PC-9 (cell line): ENCODE measurements around the gene PLXNA1. TPM values are rescaled to one million over a fixed set of nuclear protein-coding genes. Genes with fewer than 3 reads are reported as not detected.

Experiments
- BruUV-seq: library from RNA; stranded (reverse); fragments of 400-500 nt; replicated peaks from 2 replicates; lab custom pipeline; 2021; lab: Mats Ljungman, UMichigan
- CTCF ChIA-PET: fragments of 300-600 bp; sonication (Branson Sonifier 250); formaldehyde crosslinking; loops from one replicate; lab custom pipeline; 2022; ENCODE audit warnings: antibody characterized with exemption; lab: Charles Lee
- POLR2A ChIA-PET: fragments of 300-600 bp; sonication (Branson Sonifier 250); formaldehyde crosslinking; loops from one replicate; lab custom pipeline; 2022; ENCODE audit warnings: antibody characterized with exemption; ENCODE audit not compliant: unreplicated experiment; lab: Charles Lee
- DNase-seq, 2 experiments: peaks; one replicate each; pipeline versions ENCODE4 v3.0.0 to v3.0.0-alpha.2; 2015 to 2022; ENCODE audit warnings: mixed read lengths in 1 of 2
- H2AFZ ChIP-seq: fragments of 200-600 bp; sonication (generic); 2 replicates; pipeline ENCODE4 v1.8.1; 2017; ENCODE audit warnings: antibody characterized with exemption
- H3F3A ChIP-seq: fragments of 200-600 bp; sonication (generic); 2 replicates; pipeline ENCODE4 v1.8.1; 2017; ENCODE audit warnings: antibody characterized with exemption, mild to moderate bottlenecking, low read depth; ENCODE audit not compliant: insufficient read depth
- H3K27ac ChIP-seq: fragments of 200-600 bp; sonication (generic); 2 replicates; pipeline ENCODE4 v1.6.1; 2016; ENCODE audit warnings: mixed run types
- H3K27me3 ChIP-seq: fragments of 200-600 bp; sonication (generic); 2 replicates; pipeline ENCODE4 v1.6.1; 2016; ENCODE audit warnings: low read depth, mixed run types; ENCODE audit not compliant: insufficient read depth
- H3K36me3 ChIP-seq: fragments of 200-600 bp; sonication (generic); 2 replicates; pipeline ENCODE4 v1.6.1; 2016; ENCODE audit warnings: low read depth, mixed run types
- H3K4me1 ChIP-seq: fragments of 200-600 bp; sonication (generic); replicated peaks from 2 replicates; pipeline ENCODE4 v1.6.1; 2016; ENCODE audit warnings: mixed run types; ENCODE audit not compliant: insufficient read depth
- H3K4me2 ChIP-seq: fragments of 200-600 bp; sonication (generic); 2 replicates; pipeline ENCODE4 v1.6.1; 2017; ENCODE audit warnings: mixed run types
- H3K4me3 ChIP-seq: fragments of 200-600 bp; sonication (generic); 2 replicates; pipeline ENCODE4 v1.6.1; 2016; ENCODE audit warnings: mixed run types
- H3K79me2 ChIP-seq: fragments of 200-600 bp; sonication (generic); 2 replicates; pipeline ENCODE4 v1.6.1; 2017; ENCODE audit warnings: low read depth, mixed run types
- H3K9me2 ChIP-seq: fragments of 200-600 bp; sonication (generic); 2 replicates; pipeline ENCODE4 v1.8.1; 2017; ENCODE audit warnings: mild to moderate bottlenecking; ENCODE audit not compliant: insufficient read depth
- H3K9me3 ChIP-seq: fragments of 200-600 bp; sonication (generic); 2 replicates; pipeline ENCODE4 v1.8.1; 2016; ENCODE audit warnings: low read depth; ENCODE audit not compliant: insufficient read depth
- H4K20me1 ChIP-seq: fragments of 200-600 bp; sonication (generic); 2 replicates; pipeline ENCODE4 v1.8.1; 2017; ENCODE audit not compliant: insufficient read depth
- EZH2 ChIP-seq: fragments of 200-600 bp; sonication (generic); IDR thresholded peaks from 2 replicates; pipeline ENCODE4 v1.8.0; 2017; ENCODE audit warnings: antibody characterized with exemption, low read depth
- intact Hi-C: fragments of 100-400 bp; cut with micrococcal nuclease; formaldehyde crosslinking; loops from one replicate; pipeline ENCODE4 v1.10.0; 2022; ENCODE audit not compliant: unreplicated experiment
- total RNA-seq: library from RNA; stranded (reverse); gene quantifications from 2 replicates; pipeline ENCODE4 v1.2.3, GENCODE V29; 2021

The PLXNA1 gene
- total RNA-seq, 1 experiment from 2014 or later, result 88.2 TPM

DNA sequence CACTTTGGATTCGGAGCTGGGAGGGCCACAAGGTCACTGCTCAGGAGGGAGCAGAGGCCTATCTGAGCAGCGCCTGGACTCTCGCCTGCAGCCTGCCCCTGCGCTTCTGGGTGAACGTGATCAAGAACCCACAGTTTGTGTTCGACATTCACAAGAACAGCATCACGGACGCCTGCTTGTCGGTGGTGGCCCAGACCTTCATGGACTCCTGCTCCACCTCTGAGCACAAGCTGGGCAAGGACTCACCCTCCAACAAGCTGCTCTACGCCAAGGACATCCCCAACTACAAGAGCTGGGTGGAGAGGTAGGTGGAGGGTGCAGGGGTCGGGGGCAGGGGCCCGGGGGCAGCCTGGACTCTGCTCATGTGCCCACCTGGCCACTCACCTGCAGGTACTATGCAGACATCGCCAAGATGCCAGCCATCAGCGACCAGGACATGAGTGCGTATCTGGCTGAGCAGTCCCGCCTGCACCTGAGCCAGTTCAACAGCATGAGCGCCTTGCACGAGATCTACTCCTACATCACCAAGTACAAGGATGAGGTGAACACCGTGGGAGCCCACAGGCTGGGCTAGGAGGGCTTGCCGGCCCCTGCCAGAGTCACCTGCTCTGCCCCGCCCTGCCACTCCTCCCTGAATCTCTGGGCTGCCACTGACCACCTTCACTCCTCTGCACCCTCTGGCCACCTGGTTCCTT lies 49.5 kb downstream of the PLXNA1 start:
- BruUV-seq, result no TSS peak
- TF ChIP-seq EZH2, result no peak
- ChIA-PET CTCF (interaction anchor here (1.0 kb wide), 1 partner anchor 272 kb away, joined by 16 read pairs; no protein-coding TSS in a partner anchor), POLR2A (no interaction called here)
- H3K4me1 ChIP-seq, result peaks cover 15% of the 10 kb centered on the region
- H3K9me2 ChIP-seq, result no peaks in the 10 kb centered on the region
- no peak overlapping the region for H2AFZ ChIP-seq
- H3K4me3 ChIP-seq, result no peak overlapping the region
- no peaks in the 10 kb centered on the region for H3K79me2 ChIP-seq
- H3F3A ChIP-seq, result peaks cover 5% of the 10 kb centered on the region; the same call in 1 of the 2 replicates
- H4K20me1 ChIP-seq, result no peaks in the 10 kb centered on the region
- no peaks in the 10 kb centered on the region for H3K36me3 ChIP-seq
- H3K9me3 ChIP-seq, result no peaks in the 10 kb centered on the region
- no peaks in the 10 kb centered on the region for H3K27me3 ChIP-seq
- no peak overlapping the region for H3K4me2 ChIP-seq
- intact Hi-C loops, result no loop called here
- DNase-seq, result no peak
- H3K27ac ChIP-seq, result no peak overlapping the region

Other genes starting within 250 kb of the PLXNA1 start
- not detected in 2 replicates for gene PRR23E, start 210.0 kb downstream of the PLXNA1 start, total RNA-seq